Activated CD4-positive, alpha-beta T cell treated with anti-CD3 and anti-CD28 coated beads for 1 hour (primary cell): ENCODE data around the gene GLOD4.
"Not testable (repeated sequence)": the region's sequence is repeated elsewhere in the genome, so short reads cannot be mapped to it uniquely, and the experiment has no call there.

Experiments
- DNase-seq: peaks from one replicate; pipeline ENCODE4 v3.0.0-alpha.2; 2020

GLOD4 gene

GRCh38 chr17:767076-767475 is 15.0 kb downstream of the GLOD4 start:
- DNase-seq: no peak

GRCh38 chr17:760371-760770 is 21.7 kb downstream of the GLOD4 start:
- no peak for DNase-seq

- DNase-seq: no peak
Observed at GRCh38 chr17:759964-760363, 22.1 kb downstream of the GLOD4 start.

GRCh38 chr17:756010-756567 is 26.0 kb downstream of the GLOD4 start:
- not testable (repeated sequence) for DNase-seq

GRCh38 chr17:755319-755961 is 26.6 kb downstream of the GLOD4 start:
- DNase-seq: not testable (repeated sequence)

- DNase-seq: no peak
Observed at GRCh38 chr17:753418-753817, 28.7 kb downstream of the GLOD4 start.

- peak; percentile 10 for DNase-seq
Observed at GRCh38 chr17:752620-753219, 29.4 kb downstream of the GLOD4 start.

- peak; percentile 98 for DNase-seq
Observed at GRCh38 chr17:752002-752619, 30.0 kb downstream of the GLOD4 start, which contains the start of gene GEMIN4. Gene GEMIN4 (minus strand): TSS chr17:752264. CDS start chr17:752142, 122 bp downstream.

GRCh38 chr17:751269-752001 is 30.6 kb downstream of the GLOD4 start:
- DNase-seq: peak; percentile 31

GRCh38 chr17:750431-751037 is 31.5 kb downstream of the GLOD4 start:
- DNase-seq: no peak

- not testable (repeated sequence) for DNase-seq
Observed at GRCh38 chr17:749359-749758, 32.7 kb downstream of the GLOD4 start.

GRCh38 chr17:748604-749003 is 33.5 kb downstream of the GLOD4 start:
- not testable (repeated sequence) for DNase-seq

- DNase-seq: no peak
Observed at GRCh38 chr17:746783-747629, 35.1 kb downstream of the GLOD4 start.

- no peak for DNase-seq
Observed at GRCh38 chr17:746181-746580, 35.9 kb downstream of the GLOD4 start.

- DNase-seq: no peak
Observed at GRCh38 chr17:745406-745805, 36.7 kb downstream of the GLOD4 start.

- no peak for DNase-seq
Observed at GRCh38 chr17:744937-745336, 37.1 kb downstream of the GLOD4 start.

- no peak for DNase-seq
Observed at GRCh38 chr17:743139-743538, 38.9 kb downstream of the GLOD4 start.

GRCh38 chr17:742147-742793 is 39.8 kb downstream of the GLOD4 start:
- DNase-seq: no peak

- DNase-seq: no peak
Observed at GRCh38 chr17:740240-741017, 41.7 kb downstream of the GLOD4 start.

GRCh38 chr17:737561-738113 is 44.4 kb downstream of the GLOD4 start:
- DNase-seq: no peak
